Fibroblast of lung (primary cell): ENCODE measurements around the gene PIAS4. TPM values are rescaled to one million over a fixed set of nuclear protein-coding genes. Genes with fewer than 3 reads are reported as not detected.
"Not testable (repeated sequence)": the region's sequence is repeated elsewhere in the genome, so short reads cannot be mapped to it uniquely, and the experiment has no call there.

Experiments used
- DNase-seq, 2 donors: peaks; one replicate each; pipeline versions ENCODE4 v3.0.0 to v3.0.0-alpha.2; 2010; ENCODE audit warnings: low read depth in 2 of 2
- H2AFZ ChIP-seq: 2 replicates; pipeline ENCODE4 v1.5.1; 2012; ENCODE audit warnings: low read length, control low read depth, inconsistent platforms
- H3K27ac ChIP-seq: 2 replicates; pipeline ENCODE4 v1.5.1; 2011; ENCODE audit warnings: low read length, control low read depth; ENCODE audit not compliant: insufficient read depth
- H3K27me3 ChIP-seq: 2 replicates; pipeline ENCODE4 v1.5.1; 2011; ENCODE audit warnings: mild to moderate bottlenecking, low read length; ENCODE audit not compliant: control insufficient read depth, insufficient read depth
- H3K36me3 ChIP-seq: 2 replicates; pipeline ENCODE4 v1.5.1; 2011; ENCODE audit warnings: low read length; ENCODE audit not compliant: control insufficient read depth, insufficient read depth
- H3K4me1 ChIP-seq: 2 replicates; pipeline ENCODE4 v1.5.1; 2011; ENCODE audit warnings: low read length; ENCODE audit not compliant: control insufficient read depth, insufficient read depth; ENCODE audit errors: extremely low read depth
- H3K4me2 ChIP-seq: 2 replicates; pipeline ENCODE4 v1.5.1; 2011; ENCODE audit warnings: low read length, control low read depth; ENCODE audit not compliant: insufficient read depth; ENCODE audit errors: extremely low read depth
- H3K4me3 ChIP-seq, 4 experiments: fragments of 200-600 bp in 1 of 4; sonication (generic) in 1 of 4; replicated peaks in 1 of 4; 2 replicates each; pipeline ENCODE4 v1.5.1; 2011 to 2016; ENCODE audit warnings: low read length in 4 of 4, low read depth in 3 of 4, mild to moderate bottlenecking in 3 of 4, control low read depth in 2 of 4, inconsistent platforms in 1 of 4, mixed read lengths in 1 of 4; ENCODE audit not compliant: insufficient read depth in 1 of 4; ENCODE audit errors: control extremely low read depth in 1 of 4
- H3K79me2 ChIP-seq: 2 replicates; pipeline ENCODE4 v1.5.1; 2012; ENCODE audit warnings: mild to moderate bottlenecking, low read length, inconsistent platforms; ENCODE audit not compliant: control insufficient read depth, insufficient read depth
- H3K9ac ChIP-seq: 2 replicates; pipeline ENCODE4 v1.5.1; 2011; ENCODE audit warnings: mild to moderate bottlenecking, low read length, control low read depth; ENCODE audit not compliant: insufficient read depth
- H3K9me3 ChIP-seq: 2 replicates; pipeline ENCODE4 v1.5.1; 2012; ENCODE audit warnings: low read depth, low read length; ENCODE audit not compliant: control insufficient read depth, insufficient read depth
- H4K20me1 ChIP-seq: 2 replicates; pipeline ENCODE4 v1.5.1; 2011; ENCODE audit warnings: low read length; ENCODE audit not compliant: control insufficient read depth, insufficient read depth; ENCODE audit errors: extremely low read depth
- CTCF ChIP-seq, 2 donors: IDR thresholded peaks in 1 of 2; conservative IDR thresholded peaks in 1 of 2; 1 replicate in 1 of 2; 2 replicates in 1 of 2; pipeline ENCODE4 v1.5.1; 2011 to 2012; ENCODE audit warnings: low read length in 2 of 2, control low read depth in 1 of 2, inconsistent platforms in 1 of 2, low read depth in 1 of 2, mild to moderate bottlenecking in 1 of 2
- EZH2 ChIP-seq: IDR thresholded peaks from 2 replicates; pipeline ENCODE4 v1.5.1; 2012; ENCODE audit warnings: low read length, control low read depth, mild to moderate bottlenecking; ENCODE audit errors: missing control alignments
- polyA plus RNA-seq, 2 donors: library from polyadenylated mRNA; depleted of rRNA in 1 of 2; stranded (reverse) in 1 of 2; unstranded in 1 of 2; fragments of >200 nt; gene quantifications; 2 replicates each; pipeline ENCODE4 v1.2.1, GENCODE V29; 2011 to 2012; ENCODE audit warnings: missing spikeins in 1 of 2
- total RNA-seq: library from RNA; depleted of rRNA; stranded (reverse); fragments of >200 nt; gene quantifications from 2 replicates; pipeline ENCODE4 v1.2.1, GENCODE V29; 2014

The PIAS4 gene
- total and polyA plus RNA-seq, 2 donors (not counting 1 experiment from before 2014, with no cell fraction given) = 6.6 to 14.9 TPM

- no peak overlapping the region for H3K27ac ChIP-seq
- H3K36me3 ChIP-seq = peaks cover 26% of the 10 kb centered on the region
- DNase-seq = no peak
- H3K79me2 ChIP-seq = peaks cover 55% of the 10 kb centered on the region
- H3K27me3 ChIP-seq = no peaks in the 10 kb centered on the region
- TF ChIP-seq CTCF (conservative IDR thresholded peaks at IDR 0.05 in 1 of 2, IDR thresholded peaks at IDR 0.05 in 1 of 2; ENCODE audit: low read depth in 1 of 2, low read length in 2 of 2) = no peak
- no peak for TF ChIP-seq EZH2
- peaks cover 8% of the 10 kb centered on the region for H3K4me1 ChIP-seq
- no peaks in the 10 kb centered on the region for H4K20me1 ChIP-seq
- no peak overlapping the region for H2AFZ ChIP-seq
- no peaks in the 10 kb centered on the region for H3K9me3 ChIP-seq
- H3K4me2 ChIP-seq = no peak overlapping the region
- no peak overlapping the region for H3K9ac ChIP-seq
- H3K4me3 ChIP-seq = no peak overlapping the region
Measured at GRCh38 chr19:4010808-4011110, 3.2 kb downstream of the PIAS4 start.

- not testable (repeated sequence) for H3K9ac ChIP-seq, DNase-seq, H3K4me1 ChIP-seq, H3K27me3 ChIP-seq, H3K4me2 ChIP-seq, H2AFZ ChIP-seq, H3K27ac ChIP-seq, H3K9me3 ChIP-seq, H4K20me1 ChIP-seq, H3K4me3 ChIP-seq
- H3K36me3 ChIP-seq = peaks cover 28% of the 10 kb centered on the region
- H3K79me2 ChIP-seq = peaks cover 58% of the 10 kb centered on the region
Measured at GRCh38 chr19:4011430-4011829, 3.9 kb downstream of the PIAS4 start.

- H3K4me3 ChIP-seq = no peak overlapping the region
- peaks cover 63% of the 10 kb centered on the region for H3K79me2 ChIP-seq
- no peaks in the 10 kb centered on the region for H3K9me3 ChIP-seq
- H3K27ac ChIP-seq = no peak overlapping the region
- TF ChIP-seq CTCF (conservative IDR thresholded peaks at IDR 0.05 in 1 of 2, IDR thresholded peaks at IDR 0.05 in 1 of 2; ENCODE audit: low read depth in 1 of 2, low read length in 2 of 2) (no peak), EZH2 (no peak)
- H2AFZ ChIP-seq = no peak overlapping the region
- peaks cover 30% of the 10 kb centered on the region for H3K36me3 ChIP-seq
- DNase-seq = no peak
- no peak overlapping the region for H3K9ac ChIP-seq
- H4K20me1 ChIP-seq = no peaks in the 10 kb centered on the region
- no peak overlapping the region for H3K4me2 ChIP-seq
- no peaks in the 10 kb centered on the region for H3K27me3 ChIP-seq
- H3K4me1 ChIP-seq = peaks cover 8% of the 10 kb centered on the region
Measured at GRCh38 chr19:4012092-4012974, 4.8 kb downstream of the PIAS4 start.
